SU-DHL-6 (cell line): ENCODE results near the gene RAB31.

Experiments used
- H2AFZ ChIP-seq: fragments of 200-600 bp; sonication (generic); 2 replicates; pipeline ENCODE4 v1.6.1; 2014; ENCODE audit warnings: low read depth, mild to moderate bottlenecking, moderate library complexity, mixed read lengths, antibody characterized with exemption, low read length; ENCODE audit not compliant: severe bottlenecking
- H3F3A ChIP-seq: fragments of 200-600 bp; shearing (Covaris generic); 2 replicates; pipeline ENCODE4 v1.6.0; 2016; ENCODE audit warnings: antibody characterized with exemption, mild to moderate bottlenecking; ENCODE audit not compliant: insufficient read depth
- H3K27ac ChIP-seq: fragments of 200-600 bp; sonication (generic); 2 replicates; pipeline ENCODE4 v1.5.1; 2016; ENCODE audit warnings: low read depth, mild to moderate bottlenecking, low read length, moderate library complexity, mixed read lengths
- H3K27me3 ChIP-seq: fragments of 200-600 bp; sonication (generic), shearing (Covaris generic); 2 replicates; pipeline ENCODE4 v1.6.0; 2014; ENCODE audit warnings: mild to moderate bottlenecking, low read length
- H3K36me3 ChIP-seq: fragments of 200-600 bp; sonication (generic); 2 replicates; pipeline ENCODE4 v1.6.1; 2014; ENCODE audit warnings: mild to moderate bottlenecking, low read length, mixed read lengths
- H3K4me2 ChIP-seq: fragments of 300-600, 200-600 bp; shearing (Covaris generic), sonication (generic); 2 replicates; pipeline ENCODE4 v1.6.0; 2014; ENCODE audit warnings: low read length, low read depth, mild to moderate bottlenecking; ENCODE audit not compliant: poor library complexity, severe bottlenecking
- H3K4me3 ChIP-seq: fragments of 200-600 bp; sonication (generic); 2 replicates; pipeline ENCODE4 v1.5.1; 2014; ENCODE audit warnings: antibody characterized with exemption, low read length, mild to moderate bottlenecking, mixed read lengths; ENCODE audit not compliant: insufficient read depth, poor library complexity, severe bottlenecking
- H3K79me2 ChIP-seq: fragments of 200-600 bp; sonication (generic); 2 replicates; pipeline ENCODE4 v1.6.1; 2014; ENCODE audit warnings: mild to moderate bottlenecking, low read length, moderate library complexity; ENCODE audit not compliant: insufficient read depth
- H3K9ac ChIP-seq: fragments of 200-600 bp; sonication (generic); 2 replicates; pipeline ENCODE4 v1.7.0; 2014; ENCODE audit warnings: mild to moderate bottlenecking, low read length
- H3K9me2 ChIP-seq: fragments of 200-600 bp; sonication (generic); replicated peaks from 2 replicates; pipeline ENCODE4 v1.6.1; 2014; ENCODE audit warnings: low read length; ENCODE audit not compliant: insufficient read depth
- H3K9me3 ChIP-seq: fragments of 200-600 bp; sonication (generic); 2 replicates; pipeline ENCODE4 v1.6.1; 2014; ENCODE audit warnings: low read length, mixed read lengths; ENCODE audit not compliant: insufficient read depth
- H4K20me1 ChIP-seq: fragments of 200-600 bp; sonication (generic); 2 replicates; pipeline ENCODE4 v1.6.1; 2014; ENCODE audit warnings: low read depth, mild to moderate bottlenecking, antibody characterized with exemption, low read length, moderate library complexity, mixed read lengths
- CTCF ChIP-seq: fragments of 200-600 bp; sonication (generic); IDR thresholded peaks from one replicate; pipeline ENCODE4 v1.5.1; 2017; ENCODE audit warnings: antibody characterized with exemption, mild to moderate bottlenecking, low read length, moderate library complexity; ENCODE audit not compliant: insufficient read depth, poor library complexity, severe bottlenecking
- EZH2phosphoT487 ChIP-seq: fragments of 200-600 bp; sonication (generic), shearing (Covaris generic); conservative IDR thresholded peaks from 2 replicates; pipeline ENCODE4 v1.6.1; 2018; ENCODE audit warnings: mild to moderate bottlenecking, antibody characterized with exemption, low read length, moderate library complexity, mixed read lengths

Gene RAB31

GRCh38 chr18:9824952-9825371 is 116.9 kb downstream of the RAB31 start:
- no peaks in the 10 kb centered on the region for H4K20me1 ChIP-seq
- H3K36me3 ChIP-seq = no peaks in the 10 kb centered on the region
- no peak overlapping the region for H3K4me3 ChIP-seq
- no peaks in the 10 kb centered on the region for H3F3A ChIP-seq
- no peak overlapping the region for H3K9ac ChIP-seq
- no peaks in the 10 kb centered on the region for H3K79me2 ChIP-seq
- no peaks in the 10 kb centered on the region for H3K9me2 ChIP-seq
- H3K27me3 ChIP-seq = no peaks in the 10 kb centered on the region
- TF ChIP-seq CTCF = no peak
- TF ChIP-seq EZH2phosphoT487 = no peak
- H3K27ac ChIP-seq = no peak overlapping the region
- no peak overlapping the region for H2AFZ ChIP-seq
- H3K4me2 ChIP-seq = no peak overlapping the region
- H3K9me3 ChIP-seq = no peaks in the 10 kb centered on the region

- Histone ChIP-seq H3K79me2 (no peaks in the 10 kb centered on the region), H3K9ac (no peak overlapping the region), H3K9me2 (no peaks in the 10 kb centered on the region), H3K4me2 (no peak overlapping the region), H2AFZ (no peak overlapping the region), H4K20me1 (no peaks in the 10 kb centered on the region), H3F3A (no peaks in the 10 kb centered on the region), H3K9me3 (no peaks in the 10 kb centered on the region), H3K4me3 (no peak overlapping the region), H3K36me3 (no peaks in the 10 kb centered on the region), H3K27ac (no peak overlapping the region), H3K27me3 (no peaks in the 10 kb centered on the region)
- no peak for TF ChIP-seq EZH2phosphoT487
These were observed 117.5 kb downstream of the RAB31 start for GRCh38 chr18:9825571-9826073.

- no peak overlapping the region for H3K27ac ChIP-seq
These were observed 118.6 kb downstream of the RAB31 start for GRCh38 chr18:9826685-9827084.

More at GRCh38 chr18:9826685-9827084, 118.6 kb downstream of the RAB31 start:
- no peaks in the 10 kb centered on the region for H3F3A ChIP-seq
- H4K20me1 ChIP-seq = no peaks in the 10 kb centered on the region
- H3K4me2 ChIP-seq = no peak overlapping the region
- H3K9ac ChIP-seq = no peak overlapping the region
- H3K36me3 ChIP-seq = no peaks in the 10 kb centered on the region
- no peaks in the 10 kb centered on the region for H3K79me2 ChIP-seq
- no peak overlapping the region for H2AFZ ChIP-seq
- H3K4me3 ChIP-seq = no peak overlapping the region
- H3K9me2 ChIP-seq = no peaks in the 10 kb centered on the region
- no peaks in the 10 kb centered on the region for H3K9me3 ChIP-seq
- TF ChIP-seq EZH2phosphoT487 (no peak), CTCF (no peak)
- no peaks in the 10 kb centered on the region for H3K27me3 ChIP-seq
